Thymus (tissue), 11 donors: ENCODE measurements around the gene DPEP2NB. TPM values are rescaled to one million over a fixed set of nuclear protein-coding genes. Genes with fewer than 3 reads are reported as not detected.
A peak's percentile ranks its signal among the peaks of the same experiment; 100 is the strongest.
"Not testable (repeated sequence)": the region's sequence is repeated elsewhere in the genome, so short reads cannot be mapped to it uniquely, and the experiment has no call there.

Experiments
- DNase-seq, 9 donors: peaks; one replicate each; pipeline ENCODE4 v3.0.0-alpha.2; 2013; ENCODE audit warnings: low spot score in 9 of 9, low read depth in 6 of 9, missing footprints in 1 of 9
- H3K27ac ChIP-seq, 2 donors: one replicate each; pipeline ENCODE4 v1.5.1; 2013; ENCODE audit warnings: control low read depth in 1 of 2, low read depth in 1 of 2, low read length in 1 of 2, mild to moderate bottlenecking in 1 of 2, moderate library complexity in 1 of 2
- H3K27me3 ChIP-seq, 2 donors: one replicate each; pipeline ENCODE4 v1.5.1; 2013; ENCODE audit warnings: low read length in 1 of 2; ENCODE audit not compliant: control insufficient read depth in 2 of 2, insufficient read depth in 1 of 2
- H3K36me3 ChIP-seq, 2 donors: one replicate each; pipeline ENCODE4 v1.5.1; 2013; ENCODE audit warnings: low read length in 1 of 2, mild to moderate bottlenecking in 1 of 2, moderate library complexity in 1 of 2; ENCODE audit not compliant: control insufficient read depth in 2 of 2, insufficient read depth in 2 of 2
- H3K4me1 ChIP-seq, 2 donors: one replicate each; pipeline ENCODE4 v1.5.1; 2013; ENCODE audit warnings: low read length in 2 of 2; ENCODE audit not compliant: control insufficient read depth in 2 of 2, insufficient read depth in 2 of 2
- H3K4me3 ChIP-seq, 2 donors: one replicate each; pipeline ENCODE4 v1.5.1; 2013; ENCODE audit warnings: low read length in 2 of 2, control low read depth in 1 of 2, mild to moderate bottlenecking in 1 of 2
- H3K9me3 ChIP-seq, 2 donors: one replicate each; pipeline ENCODE4 v1.5.1; 2013; ENCODE audit warnings: low read length in 1 of 2, mild to moderate bottlenecking in 1 of 2; ENCODE audit not compliant: control insufficient read depth in 2 of 2, insufficient read depth in 1 of 2
- WGBS: extraction: QIAGEN DNeasy Blood & Tissue Kit; methylation state at CpG from one replicate; pipeline ENCODE4 v1.1.7; 2013; 5-methylcytosine and 5-hydroxymethylcytosine counted together
- polyA plus RNA-seq: library from polyadenylated mRNA; stranded (reverse); fragments of 200-250 nt; gene quantifications from one replicate; pipeline ENCODE4 v1.2.3, GENCODE V29; 2013
- total RNA-seq: library from RNA; stranded (reverse); fragments of 120-200 nt; gene quantifications from one replicate; pipeline ENCODE4 v1.2.4, GENCODE V29; 2013
- donor health status: healthy.

DPEP2NB gene
- total and polyA plus RNA-seq, 2 donors, result 0.18 TPM; not detected in 1

DNA sequence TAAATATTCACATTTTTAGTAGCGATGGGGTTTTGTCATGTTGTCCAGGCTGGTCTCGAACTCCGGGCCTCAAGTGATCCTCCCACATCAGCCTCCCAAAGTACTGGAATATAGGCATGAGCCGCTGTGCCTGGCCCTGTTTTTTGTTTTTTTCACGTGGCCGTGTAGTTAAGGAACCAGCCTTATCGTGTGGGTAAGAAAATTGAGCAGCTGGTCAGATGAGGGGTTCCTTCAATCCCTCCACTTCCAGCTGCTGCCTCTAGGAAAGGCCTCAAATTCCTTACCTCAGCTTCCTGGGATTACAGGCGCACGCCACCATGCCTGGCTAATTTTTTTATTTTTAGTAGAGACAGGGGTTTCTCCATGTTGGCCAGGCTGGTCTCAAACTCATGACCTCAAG, 10.5 kb downstream of the DPEP2NB start:
- H3K27ac ChIP-seq, result peak overlapping the region in 1 of 2 donors; percentile 15
- DNase-seq, result no peak
- peaks cover 2 to 19% of the 10 kb centered on the region in 2 donors for H3K4me1 ChIP-seq
- no peaks in the 10 kb centered on the region for H3K27me3 ChIP-seq
- WGBS, result 97% methylated on average over 9 of the region's 9 CpGs
- H3K4me3 ChIP-seq, result no peak overlapping the region
- no peaks in the 10 kb centered on the region for H3K36me3 ChIP-seq
- H3K9me3 ChIP-seq, result no peaks in the 10 kb centered on the region

DNA sequence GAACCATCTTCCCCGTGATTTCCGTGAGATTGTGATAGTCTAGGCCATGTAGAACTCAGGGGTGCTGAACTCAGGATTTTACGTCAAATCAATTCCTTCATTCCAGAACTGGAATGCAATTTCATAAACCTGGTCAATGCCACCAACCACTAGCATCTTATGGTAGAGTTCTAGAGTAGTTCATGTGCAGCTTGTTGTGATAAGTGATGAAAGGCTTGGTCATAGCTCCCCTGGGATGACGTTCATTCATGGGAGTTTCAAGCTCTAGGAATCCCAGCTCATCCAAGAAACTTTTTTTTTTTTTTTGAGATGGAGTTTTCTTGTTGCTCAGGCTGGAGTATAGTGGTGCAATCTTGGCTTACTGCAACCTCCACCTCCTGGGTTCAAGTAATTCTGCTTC, 12.7 kb downstream of the DPEP2NB start:
- Histone ChIP-seq H3K27ac (no peak overlapping the region), H3K9me3 (peaks cover 0 to 8% of the 10 kb centered on the region in 2 donors), H3K36me3 (no peaks in the 10 kb centered on the region), H3K4me3 (no peak overlapping the region), H3K4me1 (peaks cover 6 to 38% of the 10 kb centered on the region in 2 donors), H3K27me3 (no peaks in the 10 kb centered on the region)
- DNase-seq, result no peak
- WGBS, result 95% methylated on average over 4 of the region's 4 CpGs

DNA sequence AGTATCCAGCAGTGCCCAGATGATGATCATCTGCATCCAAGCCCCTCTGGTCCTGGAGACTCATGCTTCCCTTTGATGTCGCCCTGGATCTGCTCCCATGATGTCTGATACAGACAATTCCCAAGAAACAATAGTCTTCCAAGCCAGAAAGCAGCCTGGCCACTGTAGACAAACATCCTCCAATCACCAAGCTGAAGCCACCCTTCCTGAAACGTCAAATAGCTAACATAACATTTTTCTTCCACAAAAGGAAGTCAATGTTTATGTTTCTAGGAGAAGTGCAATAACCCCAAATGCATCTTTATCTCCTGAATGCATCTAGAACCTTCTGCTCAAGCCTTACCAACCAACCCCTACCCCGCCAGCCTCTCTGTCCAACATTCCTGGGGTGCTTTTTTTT, 15.3 kb downstream of the DPEP2NB start:
- Histone ChIP-seq H3K9me3 (peaks cover 0 to 15% of the 10 kb centered on the region in 2 donors), H3K27me3 (no peaks in the 10 kb centered on the region), H3K27ac (peak overlapping the region; percentile 83 to 90), H3K4me3 (no peak overlapping the region), H3K4me1 (peaks cover 6 to 36% of the 10 kb centered on the region in 2 donors), H3K36me3 (no peaks in the 10 kb centered on the region)
- WGBS, result 63% methylated on average over 3 of the region's 3 CpGs
- peak in 2 of 9 donors; percentile 14 to 51 for DNase-seq

DNA sequence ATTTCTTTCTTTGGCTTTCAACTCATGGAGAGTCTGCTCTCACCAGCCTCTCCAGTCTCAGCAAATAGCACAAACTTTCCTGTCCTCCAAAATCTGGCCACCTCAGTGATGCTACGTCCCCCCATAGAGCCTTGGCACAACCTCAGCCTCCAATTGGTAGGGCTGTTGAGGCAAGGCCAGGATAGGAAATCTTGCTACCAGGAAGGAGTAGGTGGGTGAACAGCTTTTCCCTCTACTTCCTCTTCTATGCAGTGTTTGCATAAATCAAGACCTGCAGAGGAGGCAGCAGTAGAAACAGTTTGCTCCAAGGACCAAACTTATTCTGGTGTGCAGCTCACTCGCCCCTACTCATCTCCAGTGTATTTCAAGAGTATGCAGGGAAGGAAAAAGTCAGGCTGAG, 15.7 kb downstream of the DPEP2NB start:
- no peaks in the 10 kb centered on the region for H3K36me3 ChIP-seq
- H3K4me1 ChIP-seq, result peaks cover 6 to 36% of the 10 kb centered on the region in 2 donors
- H3K9me3 ChIP-seq, result peaks cover 0 to 15% of the 10 kb centered on the region in 2 donors
- 68% methylated on average over 2 of the region's 2 CpGs for WGBS
- DNase-seq, result peak in 2 of 9 donors; percentile 38 to 57
- H3K27me3 ChIP-seq, result no peaks in the 10 kb centered on the region
- H3K27ac ChIP-seq, result peak overlapping the region; percentile 83 to 90
- no peak overlapping the region for H3K4me3 ChIP-seq

DNA sequence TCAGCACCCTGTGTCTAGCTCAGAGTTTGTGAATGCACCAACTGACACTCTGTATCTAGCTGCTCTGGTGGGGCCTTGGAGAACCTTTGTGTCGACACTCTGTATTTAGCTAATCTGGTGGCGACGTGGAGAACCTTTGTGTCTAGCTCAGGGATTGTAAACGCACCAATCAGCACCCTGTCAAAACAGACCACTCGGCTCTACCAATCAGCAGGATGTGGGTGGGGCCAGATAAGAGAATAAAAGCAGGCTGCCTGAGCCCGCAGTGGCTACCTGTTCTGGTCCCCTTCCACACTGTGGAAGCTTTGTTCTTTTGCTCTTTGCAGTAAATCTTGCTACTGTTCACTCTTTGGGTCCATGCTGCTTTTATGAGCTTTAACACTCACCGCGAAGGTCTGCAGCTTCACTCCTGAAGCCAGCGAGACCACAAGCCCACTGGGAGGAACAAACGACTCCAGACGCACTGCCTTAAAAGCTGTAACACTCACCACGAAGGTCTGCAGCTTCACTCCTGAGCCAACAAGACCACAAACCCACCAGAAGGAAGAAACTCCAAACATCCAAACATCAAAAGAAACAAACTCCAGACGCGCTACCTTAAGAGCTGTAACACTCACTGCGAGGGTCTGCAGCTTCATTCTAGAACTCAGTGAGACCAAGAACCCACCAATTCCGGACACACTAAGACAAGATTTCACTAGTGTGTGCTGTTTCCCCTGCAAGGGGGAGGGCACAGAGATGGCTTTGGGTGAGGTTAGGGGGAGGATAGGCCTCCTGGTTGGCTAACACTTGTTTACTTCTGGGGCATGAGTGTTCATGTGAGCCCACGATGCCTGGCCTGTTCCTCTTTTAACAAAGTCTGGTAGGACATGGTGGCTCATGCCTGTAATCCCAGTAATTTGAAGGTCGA, 16.7 kb downstream of the DPEP2NB start, which contains the start of gene DPEP2:
TSS of gene DPEP2 (minus strand) at position 706 of the 910 bp plus-strand sequence. CDS start 6,272 bp downstream, outside the sequence.
- Histone ChIP-seq H3K27ac (peak within 1 kb of the TSS; percentile 83 to 90), H3K4me1 (peaks cover 6 to 41% of the 10 kb centered on the region in 2 donors), H3K4me3 (peak within 1 kb of the TSS; percentile 9 to 29), H3K9me3 (peaks cover 0 to 15% of the 10 kb centered on the region in 2 donors)
- not testable (repeated sequence) for H3K27me3 ChIP-seq, H3K36me3 ChIP-seq
- DNase-seq, result peak in 5 of 9 donors; percentile 44 to 84 (median 58)
- 23% methylated on average over 18 of the region's 18 CpGs for WGBS

DNA sequence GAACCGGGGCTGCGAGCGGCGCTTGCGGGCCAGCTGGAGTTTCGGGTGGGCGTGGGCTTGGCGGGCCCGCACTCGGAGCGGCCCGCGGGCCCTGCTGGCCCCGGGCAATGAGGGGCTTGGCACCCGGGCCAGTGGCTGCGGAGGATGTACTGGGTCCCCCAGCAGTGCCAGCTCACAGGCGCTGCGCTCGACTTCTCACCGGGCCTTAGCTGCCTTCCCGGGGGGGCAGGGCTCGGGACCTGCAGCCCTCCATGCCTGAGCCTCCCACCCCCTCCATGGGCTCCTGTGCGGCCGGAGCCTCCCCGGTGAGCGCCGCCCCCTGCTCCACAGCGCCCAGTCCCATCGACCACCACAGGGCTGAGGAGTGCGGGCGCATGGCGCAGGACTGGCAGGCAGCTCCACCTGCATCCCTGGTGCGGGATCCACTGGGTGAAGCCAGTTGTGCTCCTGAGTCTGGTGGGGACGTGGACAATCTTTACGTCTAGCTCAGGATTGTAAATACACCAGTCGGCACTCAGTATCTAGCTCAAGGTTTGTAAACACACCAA, 17.4 kb downstream of the DPEP2NB start:
- not testable (repeated sequence) for H3K27me3 ChIP-seq, DNase-seq, H3K36me3 ChIP-seq, H3K4me3 ChIP-seq
- Histone ChIP-seq H3K4me1 (peaks cover 13 to 48% of the 10 kb centered on the region in 2 donors), H3K9me3 (peaks cover 0 to 15% of the 10 kb centered on the region in 2 donors), H3K27ac (peak overlapping the region; percentile 57 to 65)
- 98% methylated on average over 36 of the region's 36 CpGs for WGBS

DNA sequence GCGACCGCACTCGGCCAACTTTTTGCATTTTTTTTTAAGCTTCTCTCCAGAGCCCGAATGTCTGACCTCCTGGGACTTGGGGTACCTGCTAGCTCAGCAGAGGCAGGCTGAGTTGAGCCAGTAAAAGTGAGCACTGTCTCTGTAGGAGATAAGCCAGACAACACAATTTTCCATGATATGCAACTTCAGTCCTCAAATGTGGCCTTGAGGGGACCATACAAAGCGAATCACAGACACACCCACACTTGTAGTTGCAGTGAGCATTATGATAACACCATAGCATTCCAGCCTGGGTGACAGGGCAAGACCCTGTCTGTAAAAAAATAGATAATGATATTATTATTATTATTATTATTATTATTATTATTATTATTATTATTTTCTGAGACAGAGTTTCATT, 19.0 kb downstream of the DPEP2NB start:
- no peaks in the 10 kb centered on the region for H3K36me3 ChIP-seq
- H3K9me3 ChIP-seq, result peaks cover 0 to 15% of the 10 kb centered on the region in 2 donors
- no peak for DNase-seq
- no peaks in the 10 kb centered on the region for H3K27me3 ChIP-seq
- 99% methylated on average over 5 of the region's 5 CpGs for WGBS
- H3K27ac ChIP-seq, result no peak overlapping the region
- H3K4me1 ChIP-seq, result peaks cover 19 to 55% of the 10 kb centered on the region in 2 donors
- no peak overlapping the region for H3K4me3 ChIP-seq

DNA sequence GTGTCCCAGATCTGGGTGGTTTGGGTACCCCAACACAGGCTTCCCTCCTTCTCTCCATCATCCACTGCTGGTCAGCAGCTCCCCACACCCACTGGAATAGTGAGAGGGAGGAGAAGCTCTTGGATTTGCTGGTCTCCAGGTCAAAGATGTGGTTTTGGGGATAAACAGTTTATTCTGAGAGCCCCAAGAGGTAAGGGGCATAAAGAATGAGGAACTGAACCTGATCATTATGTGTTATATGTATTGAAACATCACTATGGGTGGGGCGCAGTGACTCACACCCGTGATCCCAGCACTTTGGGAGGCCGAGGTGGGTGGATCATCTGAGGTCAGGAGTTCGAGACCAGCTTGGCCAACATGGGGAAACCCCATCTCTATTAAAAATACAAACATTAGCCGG, 20.3 kb downstream of the DPEP2NB start:
- 91% methylated on average over 5 of the region's 5 CpGs for WGBS
- Histone ChIP-seq H3K4me1 (peaks cover 19 to 45% of the 10 kb centered on the region in 2 donors), H3K9me3 (peaks cover 0 to 15% of the 10 kb centered on the region in 2 donors), H3K27me3 (no peaks in the 10 kb centered on the region), H3K27ac (no peak overlapping the region), H3K4me3 (no peak overlapping the region), H3K36me3 (no peaks in the 10 kb centered on the region)
- no peak for DNase-seq

DNA sequence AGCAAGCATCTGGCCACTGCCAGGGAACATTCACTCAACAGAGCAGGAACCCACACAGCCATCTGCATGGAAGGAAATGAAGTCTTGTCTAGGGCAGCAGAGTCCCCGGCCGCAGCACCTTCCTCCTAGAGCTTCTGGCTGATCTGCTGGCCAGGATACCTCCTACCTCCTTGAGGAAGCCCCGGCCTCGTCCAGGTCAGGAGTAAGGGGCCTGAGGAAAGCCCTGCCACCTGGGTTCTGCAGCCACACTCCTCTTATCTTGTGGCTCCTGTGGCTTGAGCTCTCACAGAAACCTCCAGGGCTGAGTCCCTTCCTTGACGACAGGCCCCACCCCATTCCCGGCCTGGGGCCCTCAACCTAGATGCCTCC, 21.7 kb downstream of the DPEP2NB start:
- WGBS, result 12% methylated on average over 5 of the region's 6 CpGs
- Histone ChIP-seq H3K4me1 (peaks cover 13 to 31% of the 10 kb centered on the region in 2 donors), H3K4me3 (peak overlapping the region in 1 of 2 donors; percentile 46), H3K27ac (peak overlapping the region; percentile 33 to 71), H3K9me3 (peaks cover 0 to 15% of the 10 kb centered on the region in 2 donors)
- peak in 1 of 9 donors; percentile 31 for DNase-seq
- not testable (repeated sequence) for H3K27me3 ChIP-seq, H3K36me3 ChIP-seq
